ENCODE data around the gene WFDC11. TPM values are rescaled to one million over a fixed set of nuclear protein-coding genes. Genes with fewer than 3 reads are reported as not detected.
"Not testable (repeated sequence)": the region's sequence is repeated elsewhere in the genome, so short reads cannot be mapped to it uniquely, and the experiment has no call there.

WFDC11 gene
- total RNA-seq, 1 donor from 2014 or later = not detected

DNA sequence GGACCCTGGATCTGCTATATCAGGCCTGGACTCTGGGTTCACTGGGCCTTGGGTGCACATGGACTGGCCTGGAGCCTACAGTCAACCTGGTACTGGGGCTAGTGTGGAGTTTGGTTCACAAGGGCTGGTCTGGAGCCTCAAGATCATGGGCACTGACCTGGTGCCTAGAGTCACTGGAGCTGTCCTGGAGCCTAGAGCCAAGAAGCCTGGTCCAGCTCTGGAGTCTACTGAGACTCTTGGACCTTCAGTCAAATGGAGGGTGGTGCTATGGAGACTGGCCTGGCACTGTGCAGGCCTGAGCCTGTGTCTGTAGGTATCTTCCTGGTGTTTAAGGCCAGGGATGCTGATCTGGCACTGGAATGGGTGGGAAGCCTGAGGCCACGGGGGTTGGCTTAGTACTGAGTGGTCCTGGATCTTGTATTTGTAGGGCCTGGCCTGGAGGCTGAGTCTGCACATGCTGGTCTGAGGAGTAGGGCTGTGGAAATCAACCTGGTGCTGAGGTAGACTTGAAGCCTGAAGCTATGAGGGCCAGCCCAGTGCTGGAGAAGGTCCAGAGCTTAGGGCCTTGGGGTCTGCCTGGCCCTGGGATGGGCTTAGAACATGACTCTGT is 22.5 kb downstream of the WFDC11 start:
- DNase-seq (ENCODE audit: low spot score, unreplicated experiment) = no peak
- Mint-ChIP-seq H3K27me3 (no peaks in the 10 kb centered on the region), H3K9me3 (ENCODE audit: low read depth) (peaks cover 8% of the 10 kb centered on the region), H3K36me3 (ENCODE audit: insufficient read depth) (no peaks in the 10 kb centered on the region), H3K27ac (no peak overlapping the region), H3K4me1 (ENCODE audit: low read depth) (no peaks in the 10 kb centered on the region), H3K4me3 (ENCODE audit: low read depth) (no peak overlapping the region)
- TF ChIP-seq, protein P1, sequence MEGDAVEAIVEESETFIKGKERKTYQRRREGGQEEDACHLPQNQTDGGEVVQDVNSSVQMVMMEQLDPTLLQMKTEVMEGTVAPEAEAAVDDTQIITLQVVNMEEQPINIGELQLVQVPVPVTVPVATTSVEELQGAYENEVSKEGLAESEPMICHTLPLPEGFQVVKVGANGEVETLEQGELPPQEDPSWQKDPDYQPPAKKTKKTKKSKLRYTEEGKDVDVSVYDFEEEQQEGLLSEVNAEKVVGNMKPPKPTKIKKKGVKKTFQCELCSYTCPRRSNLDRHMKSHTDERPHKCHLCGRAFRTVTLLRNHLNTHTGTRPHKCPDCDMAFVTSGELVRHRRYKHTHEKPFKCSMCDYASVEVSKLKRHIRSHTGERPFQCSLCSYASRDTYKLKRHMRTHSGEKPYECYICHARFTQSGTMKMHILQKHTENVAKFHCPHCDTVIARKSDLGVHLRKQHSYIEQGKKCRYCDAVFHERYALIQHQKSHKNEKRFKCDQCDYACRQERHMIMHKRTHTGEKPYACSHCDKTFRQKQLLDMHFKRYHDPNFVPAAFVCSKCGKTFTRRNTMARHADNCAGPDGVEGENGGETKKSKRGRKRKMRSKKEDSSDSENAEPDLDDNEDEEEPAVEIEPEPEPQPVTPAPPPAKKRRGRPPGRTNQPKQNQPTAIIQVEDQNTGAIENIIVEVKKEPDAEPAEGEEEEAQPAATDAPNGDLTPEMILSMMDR (IDR thresholded peaks at IDR 0.05; ENCODE audit: unreplicated experiment) = no peak

DNA sequence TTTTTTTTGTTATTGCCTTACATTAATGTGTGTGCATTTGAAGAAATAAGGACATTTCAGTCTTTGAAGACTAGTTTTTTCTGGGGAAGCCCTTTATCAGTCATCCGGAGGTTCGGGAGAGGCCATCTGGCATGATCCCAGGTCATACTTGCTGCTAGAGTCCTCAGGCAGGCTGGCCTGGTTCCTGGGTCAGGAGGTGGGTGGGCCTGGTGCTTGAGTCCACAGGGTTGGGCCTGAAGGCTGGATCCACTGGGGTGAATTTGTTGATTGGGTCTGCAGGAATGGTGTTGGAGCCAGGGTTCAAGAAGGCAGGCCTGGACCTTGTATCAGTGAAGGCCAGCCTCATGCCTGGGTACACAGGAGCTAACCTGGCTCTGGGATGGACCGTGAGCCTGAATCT is 23.2 kb downstream of the WFDC11 start:
- TF ChIP-seq, protein P1 (IDR thresholded peaks at IDR 0.05; ENCODE audit: unreplicated experiment) = no peak
- H3K4me3 Mint-ChIP-seq (ENCODE audit: low read depth) = no peak overlapping the region
- no peaks in the 10 kb centered on the region for H3K27me3 Mint-ChIP-seq
- H3K9me3 Mint-ChIP-seq (ENCODE audit: low read depth) = peaks cover 4% of the 10 kb centered on the region
- H3K36me3 Mint-ChIP-seq (ENCODE audit: insufficient read depth) = no peaks in the 10 kb centered on the region
- H3K4me1 Mint-ChIP-seq (ENCODE audit: low read depth) = no peaks in the 10 kb centered on the region
- H3K27ac Mint-ChIP-seq = no peak overlapping the region
- no peak for DNase-seq (ENCODE audit: low spot score, unreplicated experiment)

DNA sequence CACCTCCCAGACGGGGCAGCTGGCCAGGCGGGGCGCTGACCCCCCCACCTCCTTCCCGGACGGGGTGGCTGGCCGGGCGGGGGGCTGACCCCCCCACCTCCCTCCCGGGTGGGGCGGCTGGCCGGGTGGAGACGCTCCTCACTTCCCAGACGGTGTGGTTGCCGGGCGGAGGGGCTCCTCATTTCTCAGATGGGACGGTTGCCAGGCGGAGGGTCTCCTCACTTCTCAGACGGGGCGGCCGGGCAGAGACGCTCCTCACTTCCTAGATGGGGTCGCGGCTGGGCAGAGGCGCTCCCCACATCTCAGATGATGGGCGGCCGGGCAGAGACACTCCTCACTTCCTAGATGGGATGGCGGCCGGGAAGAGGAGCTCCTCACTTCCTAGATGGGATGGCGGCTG is 24.2 kb downstream of the WFDC11 start:
- H3K4me3 Mint-ChIP-seq (ENCODE audit: low read depth); H3K27me3 Mint-ChIP-seq; DNase-seq (ENCODE audit: low spot score, unreplicated experiment); H3K36me3 Mint-ChIP-seq (ENCODE audit: insufficient read depth); H3K9me3 Mint-ChIP-seq (ENCODE audit: low read depth); H3K27ac Mint-ChIP-seq; H3K4me1 Mint-ChIP-seq (ENCODE audit: low read depth): not testable (repeated sequence)

DNA sequence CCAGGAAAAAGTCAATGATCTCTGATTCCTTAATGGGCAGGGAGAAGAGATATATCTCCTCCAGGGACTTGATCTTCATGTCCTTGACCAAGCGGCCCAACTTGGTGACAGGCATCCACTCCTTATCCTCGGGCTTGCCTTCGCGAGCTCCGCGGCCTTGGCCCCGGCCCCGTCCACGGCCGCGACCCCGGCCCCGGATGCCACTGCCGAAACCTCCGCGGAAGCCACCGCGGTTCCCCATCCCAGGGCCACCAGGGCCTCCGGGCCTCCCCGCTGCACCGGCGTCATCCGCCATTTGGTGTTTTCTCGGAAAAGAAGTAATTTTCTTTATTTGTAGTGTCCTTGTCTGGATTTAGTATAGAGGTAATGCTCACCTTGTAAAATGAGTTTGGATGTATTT is 29.0 kb downstream of the WFDC11 start:
- not testable (repeated sequence) for H3K36me3 Mint-ChIP-seq (ENCODE audit: insufficient read depth); H3K27me3 Mint-ChIP-seq; H3K27ac Mint-ChIP-seq; H3K4me3 Mint-ChIP-seq (ENCODE audit: low read depth); DNase-seq (ENCODE audit: low spot score, unreplicated experiment); H3K9me3 Mint-ChIP-seq (ENCODE audit: low read depth); H3K4me1 Mint-ChIP-seq (ENCODE audit: low read depth)

DNA sequence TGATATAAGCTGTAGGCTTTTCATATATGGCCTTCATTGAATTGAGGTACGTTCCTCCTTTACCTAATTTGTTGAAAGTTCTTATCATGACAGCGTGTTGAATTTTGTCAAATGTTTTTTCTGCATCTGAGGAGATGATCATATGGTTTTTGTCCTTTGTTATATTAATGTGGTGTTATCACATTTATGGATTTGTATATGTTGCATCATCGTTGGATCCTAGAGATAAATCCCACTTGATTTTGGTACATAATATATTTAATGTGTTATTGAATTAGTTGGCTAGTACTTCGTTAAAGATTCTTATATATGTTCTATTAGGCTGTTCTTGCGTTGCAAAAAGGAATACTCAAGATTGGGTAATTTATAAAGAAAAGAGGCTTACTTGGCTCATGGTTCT is 30.4 kb downstream of the WFDC11 start:
- Mint-ChIP-seq H3K27me3 (no peaks in the 10 kb centered on the region), H3K4me3 (ENCODE audit: low read depth) (no peak overlapping the region), H3K27ac (no peak overlapping the region), H3K36me3 (ENCODE audit: insufficient read depth) (no peaks in the 10 kb centered on the region), H3K9me3 (ENCODE audit: low read depth) (peaks cover 6% of the 10 kb centered on the region), H3K4me1 (ENCODE audit: low read depth) (no peaks in the 10 kb centered on the region)
- TF ChIP-seq, protein P1 (IDR thresholded peaks at IDR 0.05; ENCODE audit: unreplicated experiment) = no peak
- no peak for DNase-seq (ENCODE audit: low spot score, unreplicated experiment)

DNA sequence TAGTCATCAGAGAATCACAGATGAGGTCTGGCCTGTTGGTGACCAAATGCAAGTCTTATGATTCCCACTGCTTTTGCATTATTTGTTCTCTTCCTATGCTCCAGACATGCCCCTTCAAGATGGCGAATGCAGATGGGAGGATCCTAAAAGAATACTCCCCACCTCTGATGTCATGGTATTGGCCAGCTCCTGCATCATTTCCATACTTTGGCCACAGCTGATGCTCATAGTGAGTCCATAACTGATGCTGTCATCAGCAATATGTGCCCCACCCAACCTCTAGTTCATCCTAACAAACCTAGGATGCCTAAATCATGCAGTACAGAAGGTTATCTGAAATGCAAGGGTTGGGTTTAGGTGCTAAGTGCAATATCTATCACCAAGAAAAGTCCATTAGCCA is 33.5 kb downstream of the WFDC11 start:
- H3K27me3 Mint-ChIP-seq = no peaks in the 10 kb centered on the region
- DNase-seq (ENCODE audit: low spot score, unreplicated experiment) = no peak
- H3K36me3 Mint-ChIP-seq (ENCODE audit: insufficient read depth) = no peaks in the 10 kb centered on the region
- no peak overlapping the region for H3K4me3 Mint-ChIP-seq (ENCODE audit: low read depth)
- H3K4me1 Mint-ChIP-seq (ENCODE audit: low read depth) = no peaks in the 10 kb centered on the region
- H3K27ac Mint-ChIP-seq = no peak overlapping the region
- TF ChIP-seq, protein P1 (IDR thresholded peaks at IDR 0.05; ENCODE audit: unreplicated experiment) = no peak
- peaks cover 6% of the 10 kb centered on the region for H3K9me3 Mint-ChIP-seq (ENCODE audit: low read depth)
